HAP-1 (cell line): ENCODE data around the gene PCBP3.
"Not testable (repeated sequence)": the region's sequence is repeated elsewhere in the genome, so short reads cannot be mapped to it uniquely, and the experiment has no call there.

Experiments
- DNase-seq, 2 experiments: peaks; one replicate each; pipeline ENCODE4 v3.0.0-alpha.2; 2016 to 2020; ENCODE audit warnings: low spot score in 2 of 2
- H3K27me3 ChIP-seq: fragments of 250-450 bp; sonication (Bioruptor Pico); 2 replicates; pipeline ENCODE4 v1.5.1; 2020; ENCODE audit warnings: low read depth, mild to moderate bottlenecking, moderate library complexity
- H3K36me3 ChIP-seq: fragments of 250-450 bp; sonication (Bioruptor Pico); replicated peaks from 2 replicates; pipeline ENCODE4 v1.5.1; 2020; ENCODE audit warnings: mild to moderate bottlenecking
- H3K4me1 ChIP-seq: fragments of 250-450 bp; sonication (Bioruptor Pico); 2 replicates; pipeline ENCODE4 v1.5.1; 2020; ENCODE audit warnings: mild to moderate bottlenecking
- H3K4me3 ChIP-seq: fragments of 250-450 bp; sonication (Bioruptor Pico); 2 replicates; pipeline ENCODE4 v1.5.1; 2020; ENCODE audit warnings: mild to moderate bottlenecking, moderate library complexity
- H3K9me3 ChIP-seq: fragments of 250-450 bp; sonication (Bioruptor Pico); 2 replicates; pipeline ENCODE4 v1.5.1; 2020; ENCODE audit warnings: mild to moderate bottlenecking, moderate library complexity
- in situ Hi-C: fragments of 300-500 bp; cut with MboI; formaldehyde crosslinking; loops from 3 replicates; pipeline ENCODE4 v1.14.3; 2020; ENCODE audit warnings: low sequenced_read_pairs, inconsistent platforms, mixed read lengths

The PCBP3 gene

GRCh38 chr21:45873418-45873817 is 229.9 kb downstream of the PCBP3 start:
- H3K4me3 ChIP-seq: no peak overlapping the region
- H3K4me1 ChIP-seq: no peaks in the 10 kb centered on the region
- no peaks in the 10 kb centered on the region for H3K9me3 ChIP-seq
- DNase-seq: no peak
- H3K36me3 ChIP-seq: no peaks in the 10 kb centered on the region
- in situ Hi-C loops: no loop called here
- H3K27me3 ChIP-seq: no peaks in the 10 kb centered on the region

DNA sequence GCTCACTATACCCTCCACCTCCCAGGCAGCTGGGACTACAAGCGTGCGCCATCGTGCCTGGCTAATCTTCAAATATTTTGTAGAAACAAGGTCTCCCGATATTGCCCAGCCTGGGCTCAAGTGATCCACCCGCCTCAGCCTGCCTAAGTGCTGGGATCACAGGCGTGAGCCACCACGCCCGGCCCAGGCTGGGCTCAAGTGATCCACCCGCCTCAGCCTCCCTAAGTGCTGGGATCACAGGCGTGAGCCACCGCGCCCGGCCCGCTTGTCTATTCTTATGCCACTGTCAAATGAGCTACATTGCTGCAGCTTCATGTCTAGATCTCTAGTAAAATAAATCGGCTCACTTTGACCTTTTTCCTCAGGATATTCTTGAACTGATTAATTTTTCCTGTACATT is 230.3 kb downstream of the PCBP3 start:
- in situ Hi-C loops: no loop called here
- no peaks in the 10 kb centered on the region for H3K27me3 ChIP-seq
- no peak overlapping the region for H3K4me3 ChIP-seq
- no peak for DNase-seq
- no peaks in the 10 kb centered on the region for H3K36me3 ChIP-seq
- no peaks in the 10 kb centered on the region for H3K4me1 ChIP-seq
- no peaks in the 10 kb centered on the region for H3K9me3 ChIP-seq

- no peaks in the 10 kb centered on the region for H3K9me3 ChIP-seq
- H3K4me3 ChIP-seq: no peak overlapping the region
- DNase-seq: no peak
- in situ Hi-C loops: no loop called here
- H3K27me3 ChIP-seq: no peaks in the 10 kb centered on the region
- peaks cover 1% of the 10 kb centered on the region; the same call in 1 of the 2 replicates for H3K4me1 ChIP-seq
- no peaks in the 10 kb centered on the region for H3K36me3 ChIP-seq
These were observed 231.3 kb downstream of the PCBP3 start for GRCh38 chr21:45874716-45875415.

DNA sequence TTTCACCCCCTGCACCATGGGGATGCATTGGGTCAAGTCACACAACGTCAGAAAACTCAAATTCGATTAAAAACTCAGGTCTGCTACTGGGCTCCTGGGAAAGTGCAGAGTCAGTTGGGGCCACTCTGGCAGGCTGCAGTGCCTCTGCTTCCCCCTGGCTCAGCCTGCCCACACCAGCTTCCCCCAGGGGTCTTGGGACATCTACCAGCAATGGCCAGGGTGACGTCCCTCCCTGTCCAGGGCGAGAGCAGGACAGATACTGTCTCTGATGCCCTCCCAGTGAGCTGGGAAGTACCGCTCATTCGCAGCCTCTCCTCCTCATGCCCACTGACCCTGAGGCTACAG is 231.9 kb downstream of the PCBP3 start:
- Histone ChIP-seq H3K36me3 (no peaks in the 10 kb centered on the region), H3K9me3 (no peaks in the 10 kb centered on the region), H3K4me3 (no peak overlapping the region), H3K27me3 (no peaks in the 10 kb centered on the region), H3K4me1 (peaks cover 6% of the 10 kb centered on the region)
- in situ Hi-C loops: no loop called here
- DNase-seq: no peak

GRCh38 chr21:45875881-45876280 is 232.4 kb downstream of the PCBP3 start:
- peaks cover 6% of the 10 kb centered on the region for H3K4me1 ChIP-seq
- no peaks in the 10 kb centered on the region for H3K27me3 ChIP-seq
- no peaks in the 10 kb centered on the region for H3K36me3 ChIP-seq
- in situ Hi-C loops: no loop called here
- H3K9me3 ChIP-seq: no peaks in the 10 kb centered on the region
- DNase-seq: no peak
- H3K4me3 ChIP-seq: no peak overlapping the region

DNA sequence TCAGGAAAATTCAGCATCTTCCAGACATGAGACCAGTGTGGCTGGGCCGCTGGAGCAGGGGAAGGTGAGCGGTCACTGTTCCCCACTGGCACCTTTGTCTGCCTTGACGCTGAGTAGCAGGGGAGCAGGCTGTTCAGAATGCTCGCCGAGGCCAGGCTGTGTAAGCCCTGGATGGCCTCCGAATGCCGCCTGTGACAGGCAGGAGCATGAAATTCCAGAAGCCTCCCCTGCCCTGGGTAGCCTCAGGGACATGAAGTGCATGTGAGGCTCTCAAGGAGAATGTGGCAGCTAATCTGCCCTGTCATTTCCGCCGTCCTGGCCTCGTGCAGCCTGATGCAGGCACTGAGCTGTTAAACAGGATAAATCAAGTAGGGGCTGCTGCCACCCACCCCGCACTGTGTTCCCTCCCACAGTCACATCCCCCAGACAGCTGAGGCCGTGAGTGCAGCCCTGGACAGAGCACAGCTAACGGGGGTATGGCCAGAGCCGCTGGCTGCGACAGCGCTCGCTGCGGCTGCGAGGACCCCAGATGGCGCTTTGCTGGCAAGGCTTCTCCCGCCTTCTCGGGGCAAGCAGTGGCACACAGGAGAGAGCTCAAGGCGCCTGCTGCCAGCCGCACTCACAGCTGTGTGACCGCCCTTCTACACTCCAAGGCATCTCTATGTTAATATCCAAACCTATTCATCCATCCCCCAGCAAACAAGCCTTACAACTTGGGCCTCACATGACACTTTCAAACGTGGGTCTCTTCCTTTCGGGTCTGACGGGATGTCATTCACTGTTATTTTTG is 233.1 kb downstream of the PCBP3 start:
- Histone ChIP-seq H3K4me3 (no peak overlapping the region), H3K36me3 (no peaks in the 10 kb centered on the region), H3K9me3 (no peaks in the 10 kb centered on the region), H3K4me1 (peaks cover 6% of the 10 kb centered on the region), H3K27me3 (no peaks in the 10 kb centered on the region)
- in situ Hi-C loops: no loop called here
- DNase-seq: no peak

GRCh38 chr21:45877171-45877438 is 233.6 kb downstream of the PCBP3 start:
- no peaks in the 10 kb centered on the region for H3K9me3 ChIP-seq
- H3K27me3 ChIP-seq: no peaks in the 10 kb centered on the region
- H3K4me1 ChIP-seq: peaks cover 10% of the 10 kb centered on the region
- no peaks in the 10 kb centered on the region for H3K36me3 ChIP-seq
- no peak for DNase-seq
- in situ Hi-C loops: no loop called here
- H3K4me3 ChIP-seq: no peak overlapping the region

DNA sequence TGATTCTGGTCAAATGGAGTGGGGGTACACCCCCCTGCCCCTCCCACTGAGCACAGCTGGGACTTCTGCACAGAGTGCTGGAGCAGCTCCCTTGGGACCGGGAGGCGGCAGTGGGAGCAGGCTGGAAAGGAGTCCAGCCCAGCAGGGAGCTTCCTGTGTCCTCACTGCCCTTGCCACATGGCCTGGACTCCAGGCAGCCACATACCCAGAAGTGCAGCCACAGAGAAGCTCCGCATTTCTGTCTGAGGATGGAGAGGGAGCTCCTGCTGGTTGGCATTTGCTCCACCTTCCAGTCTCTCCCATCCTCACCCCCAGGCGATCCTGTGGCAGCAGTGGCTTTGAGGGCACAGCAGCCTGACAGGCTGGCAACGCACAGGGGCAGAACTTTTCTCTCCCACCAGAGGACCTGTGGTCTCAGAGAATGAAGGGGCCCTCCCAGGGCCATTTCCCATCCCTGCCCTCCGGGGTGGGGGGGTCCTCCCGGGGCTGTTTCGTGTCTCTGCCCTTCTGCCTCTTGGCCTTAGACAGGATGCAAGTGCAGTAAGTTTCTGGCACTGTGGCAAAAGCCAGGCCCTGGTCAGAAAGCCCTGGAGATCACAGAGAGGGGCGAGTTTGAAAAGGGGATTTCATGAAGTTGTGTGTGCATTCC is 234.4 kb downstream of the PCBP3 start:
- no peaks in the 10 kb centered on the region for H3K27me3 ChIP-seq
- no peak for DNase-seq
- H3K9me3 ChIP-seq: no peaks in the 10 kb centered on the region
- H3K4me3 ChIP-seq: no peak overlapping the region
- in situ Hi-C loops: no loop called here
- H3K4me1 ChIP-seq: peaks cover 11% of the 10 kb centered on the region
- no peaks in the 10 kb centered on the region for H3K36me3 ChIP-seq

DNA sequence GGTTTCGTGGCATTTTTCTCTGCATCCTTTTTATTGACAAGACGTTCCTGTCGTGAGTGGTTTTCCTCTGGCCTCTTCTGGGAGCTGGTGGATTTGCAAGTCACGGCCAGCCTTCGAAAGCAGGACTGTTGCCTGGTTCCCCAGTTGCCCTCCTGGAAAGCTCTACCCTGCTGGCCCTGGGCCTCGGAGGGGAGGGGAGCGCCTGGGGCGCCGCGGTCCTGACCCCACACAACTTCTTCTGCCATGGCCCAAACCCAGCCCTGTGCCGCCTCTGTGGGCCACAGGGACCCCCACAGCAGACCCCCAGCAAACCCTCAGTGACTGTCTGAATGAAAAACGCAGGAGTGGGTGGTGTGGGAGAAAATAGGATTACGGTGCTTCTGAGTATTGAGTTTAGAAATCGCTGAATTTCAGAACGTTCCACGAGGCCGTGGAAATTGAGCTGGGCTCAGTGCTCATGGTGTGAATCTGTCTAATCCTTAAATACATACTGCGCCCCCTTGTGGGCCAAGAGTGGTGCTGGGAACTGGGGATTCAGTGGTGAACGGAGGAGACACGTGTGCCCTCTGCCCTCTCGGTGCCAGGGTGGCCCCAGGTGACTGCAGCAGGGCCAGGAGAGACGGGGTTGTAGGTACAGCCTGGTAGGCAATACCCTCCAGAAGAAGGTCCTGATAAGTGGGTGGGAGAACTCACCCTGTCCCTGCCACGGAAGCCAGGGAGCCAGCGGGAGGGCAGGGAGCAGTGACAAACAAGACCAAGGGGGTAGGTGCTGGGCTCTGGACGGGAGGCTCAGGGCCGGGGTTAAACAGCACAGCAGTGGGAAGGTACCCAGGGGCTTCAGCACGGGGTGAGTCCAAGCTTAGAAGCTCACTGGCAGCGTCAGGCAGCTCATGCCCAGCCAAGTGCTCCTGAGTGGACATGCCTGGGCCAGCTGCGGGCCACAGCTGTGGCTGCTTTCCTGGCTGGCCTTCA is 236.9 kb downstream of the PCBP3 start:
- no peak overlapping the region for H3K4me3 ChIP-seq
- H3K9me3 ChIP-seq: no peaks in the 10 kb centered on the region
- in situ Hi-C loops: no loop called here
- H3K36me3 ChIP-seq: no peaks in the 10 kb centered on the region
- peak; percentile 59 to 90 for DNase-seq
- H3K27me3 ChIP-seq: no peaks in the 10 kb centered on the region
- peaks cover 11% of the 10 kb centered on the region for H3K4me1 ChIP-seq

- DNase-seq: no peak
- Histone ChIP-seq H3K4me1 (peaks cover 11% of the 10 kb centered on the region), H3K36me3 (no peaks in the 10 kb centered on the region), H3K27me3 (no peaks in the 10 kb centered on the region), H3K9me3 (no peaks in the 10 kb centered on the region), H3K4me3 (no peak overlapping the region)
- in situ Hi-C loops: no loop called here
These were observed 239.1 kb downstream of the PCBP3 start for GRCh38 chr21:45882645-45883044.

- H3K36me3 ChIP-seq: no peaks in the 10 kb centered on the region
- no peak for DNase-seq
- H3K9me3 ChIP-seq: no peaks in the 10 kb centered on the region
- H3K27me3 ChIP-seq: no peaks in the 10 kb centered on the region
- in situ Hi-C loops: no loop called here
- H3K4me1 ChIP-seq: peaks cover 11% of the 10 kb centered on the region
- H3K4me3 ChIP-seq: no peak overlapping the region
These were observed 239.6 kb downstream of the PCBP3 start for GRCh38 chr21:45883090-45883489.

DNA sequence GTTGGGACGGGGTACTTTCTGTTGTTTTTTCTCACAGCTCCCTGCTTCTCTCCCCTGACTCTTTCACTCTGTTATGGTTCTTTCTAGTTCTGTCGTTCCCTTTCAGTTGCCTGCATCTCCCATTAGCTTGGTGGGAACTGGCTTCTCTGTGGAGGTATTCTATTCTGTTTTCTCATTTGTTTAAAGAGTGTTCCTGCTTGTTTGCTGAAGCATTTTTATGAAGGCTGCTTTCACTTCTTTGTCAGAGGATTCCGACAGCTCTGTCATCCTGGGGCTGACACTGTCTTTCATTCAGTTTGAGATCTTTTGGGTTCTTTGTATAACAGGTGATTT is 242.0 kb downstream of the PCBP3 start:
- H3K4me1 ChIP-seq: peaks cover 6% of the 10 kb centered on the region; the same call in 1 of the 2 replicates

GRCh38 chr21:45885930-45886601 is 242.5 kb downstream of the PCBP3 start:
- not testable (repeated sequence) for DNase-seq, H3K4me3 ChIP-seq

More for the DNA sequence above, 242.0 kb downstream of the PCBP3 start:
- H3K36me3 ChIP-seq: no peaks in the 10 kb centered on the region
- no peaks in the 10 kb centered on the region for H3K27me3 ChIP-seq
- no peak overlapping the region for H3K4me3 ChIP-seq
- no peaks in the 10 kb centered on the region for H3K9me3 ChIP-seq
- in situ Hi-C loops: no loop called here
- no peak for DNase-seq

More at GRCh38 chr21:45885930-45886601, 242.5 kb downstream of the PCBP3 start:
- H3K27me3 ChIP-seq, in situ Hi-C loops, H3K4me1 ChIP-seq, H3K9me3 ChIP-seq, H3K36me3 ChIP-seq: not testable (repeated sequence)
